GM21447 (cell line): ENCODE results near the gene LDHD.
"Not testable (repeated sequence)": the region's sequence is repeated elsewhere in the genome, so short reads cannot be mapped to it uniquely, and the experiment has no call there.

Experiments used
- ATAC-seq: cut with Tn5 transposase; IDR thresholded peaks from one replicate; pipeline ENCODE4 v1.9.1; 2021; ENCODE audit not compliant: unreplicated experiment

Gene LDHD

DNA sequence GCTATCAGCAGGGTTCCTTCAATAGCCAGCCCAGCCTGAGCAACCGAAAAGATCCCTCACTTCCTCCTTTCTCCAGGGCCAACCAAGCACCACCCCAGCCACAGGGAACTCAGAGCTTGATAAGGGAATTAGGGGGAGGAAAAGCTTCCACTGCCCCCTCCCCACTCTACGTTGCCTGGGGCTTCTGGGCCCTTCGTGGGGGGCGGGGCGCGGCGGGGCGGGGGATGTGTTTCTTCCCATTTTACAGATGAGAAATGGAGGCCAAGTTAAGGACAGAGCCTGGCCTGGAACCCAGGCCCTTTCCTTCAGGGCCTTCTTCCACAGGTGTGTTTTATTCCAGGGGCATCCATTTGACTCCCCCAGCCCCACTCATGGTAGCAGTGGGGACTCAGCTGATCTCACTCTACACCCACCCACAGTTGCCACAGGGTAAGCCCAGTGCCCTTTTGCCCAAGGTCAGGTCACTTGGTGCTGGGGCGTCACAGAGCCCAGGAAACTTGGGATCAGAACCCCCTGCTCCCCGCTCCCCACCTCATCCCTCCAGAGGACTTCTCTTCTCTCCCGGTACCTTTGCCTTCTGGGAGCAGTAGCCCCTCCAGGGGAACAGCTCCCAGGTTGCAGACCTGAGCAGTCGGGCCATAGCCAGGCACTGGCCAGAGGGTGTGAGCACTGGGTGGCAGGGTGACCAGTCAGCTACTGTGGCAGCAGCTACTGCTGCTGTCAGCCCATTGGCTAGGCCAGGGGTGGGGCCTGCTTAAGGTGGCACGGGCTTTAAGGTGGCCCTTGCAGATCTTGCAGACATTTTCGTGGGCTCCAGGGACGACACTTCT lies at the start of gene LDHD:
Gene LDHD, minus strand, starts transcription at position 700 of the 830 bp plus-strand sequence. Its CDS starts 60 bp downstream, at position 640.
- no peak for ATAC-seq

DNA sequence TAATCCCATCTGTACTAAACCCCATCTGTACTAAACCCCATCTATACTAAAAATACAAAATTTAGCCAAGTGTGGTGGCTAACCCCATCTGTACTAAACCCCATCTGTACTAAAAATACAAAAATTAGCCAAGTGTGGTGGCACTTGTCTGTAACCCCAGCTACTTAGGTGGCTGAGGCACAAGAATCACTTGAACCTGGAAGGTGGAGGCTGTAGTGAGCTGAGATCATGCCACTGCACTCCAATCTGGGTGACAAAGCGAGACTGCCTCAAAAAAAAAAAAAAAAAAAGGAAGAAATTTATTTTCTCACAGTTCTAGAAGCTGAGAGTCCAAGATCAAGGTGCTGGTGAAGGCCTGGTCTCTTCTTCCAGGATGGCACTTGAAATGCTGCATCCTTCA lies 43.8 kb upstream of the LDHD start:
- ATAC-seq, result no peak

DNA sequence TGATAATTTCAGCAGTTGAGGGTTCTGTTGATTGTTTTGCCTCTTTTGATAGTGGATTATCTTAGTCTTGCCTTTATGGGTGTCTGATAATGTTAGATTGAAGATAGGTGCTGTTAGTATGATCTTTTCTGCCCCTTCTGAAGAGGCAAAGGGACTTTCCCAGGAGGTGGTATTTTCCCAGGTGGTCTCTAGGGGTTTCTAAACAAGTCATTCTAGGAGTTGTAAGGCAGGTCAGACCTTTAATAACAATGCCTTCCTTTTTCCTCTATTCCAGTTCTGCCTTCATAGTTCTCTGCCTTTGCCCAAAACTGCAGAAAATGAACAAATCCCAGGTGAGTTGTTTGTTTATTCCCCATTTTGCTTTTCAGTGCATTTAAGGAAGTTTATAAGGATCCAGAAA lies 36.1 kb upstream of the LDHD start:
- no peak for ATAC-seq

DNA sequence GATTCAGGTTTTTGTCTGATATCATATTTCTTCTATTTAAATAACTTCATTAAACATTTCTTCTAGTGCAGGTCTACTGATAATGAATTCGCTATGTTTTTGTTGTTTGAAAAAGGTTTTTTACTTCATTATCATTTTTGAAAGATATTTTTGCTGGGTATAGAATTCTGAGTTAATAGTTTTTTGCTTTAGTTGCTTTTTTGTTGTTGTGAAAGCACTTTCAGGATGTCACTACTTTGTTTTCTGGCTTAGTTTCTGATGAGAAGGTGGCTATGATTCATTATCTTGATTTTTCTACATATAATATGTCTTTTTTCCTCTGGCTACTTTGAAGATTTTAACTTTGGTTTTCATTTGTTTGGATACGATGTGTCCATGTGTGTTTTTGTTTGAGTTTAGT lies 35.2 kb upstream of the LDHD start:
- ATAC-seq, result no peak

DNA sequence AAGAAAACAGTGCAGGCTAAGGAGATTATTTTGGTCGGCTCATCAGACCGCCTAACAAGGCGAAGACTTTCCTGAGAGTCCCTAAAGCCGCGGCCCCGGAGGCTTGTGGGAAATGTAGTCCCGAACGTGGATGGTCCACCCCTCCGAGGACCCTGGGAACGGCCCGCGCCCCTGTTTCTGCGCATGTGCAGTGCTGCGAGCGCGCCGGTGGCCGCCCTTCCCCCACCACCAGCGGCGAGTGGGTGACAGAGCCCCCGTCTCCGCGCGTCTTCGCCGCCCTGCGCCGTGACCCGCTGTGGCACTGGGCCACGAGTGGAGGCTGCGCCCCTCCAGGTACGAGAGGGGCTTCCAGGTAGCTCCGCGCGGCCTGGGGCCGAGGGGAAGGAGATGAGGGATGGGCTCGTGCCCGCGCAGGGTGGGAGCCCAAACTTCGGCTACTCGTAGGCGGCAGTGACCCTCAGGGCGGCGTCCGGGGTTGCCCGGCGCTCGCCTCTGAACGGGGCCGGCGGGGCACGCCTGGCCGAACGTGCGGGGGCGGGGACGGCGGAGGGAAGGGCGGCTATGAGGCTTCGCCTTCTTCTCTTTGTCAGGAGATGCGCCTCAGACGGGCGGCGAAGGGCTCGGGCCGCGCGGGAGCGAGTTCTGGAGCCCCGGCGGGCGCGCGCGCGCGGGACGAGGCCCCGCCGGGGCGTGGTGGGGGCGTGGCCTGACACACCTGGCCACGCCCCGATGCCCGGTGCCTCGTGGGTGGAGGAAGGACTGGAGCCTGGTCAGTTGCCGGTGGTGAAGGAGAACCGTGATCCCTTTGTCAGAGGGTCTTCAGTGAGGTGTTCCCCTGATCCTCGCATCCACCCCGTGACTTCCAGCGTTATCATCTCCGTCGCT lies 32.0 kb upstream of the LDHD start, which contains the start of gene ZFP1:
Gene ZFP1, plus strand, starts transcription at position 214 of the 885 bp plus-strand sequence. CDS start 4,428 bp downstream, outside the sequence.
- ATAC-seq, result peak; percentile 88

DNA sequence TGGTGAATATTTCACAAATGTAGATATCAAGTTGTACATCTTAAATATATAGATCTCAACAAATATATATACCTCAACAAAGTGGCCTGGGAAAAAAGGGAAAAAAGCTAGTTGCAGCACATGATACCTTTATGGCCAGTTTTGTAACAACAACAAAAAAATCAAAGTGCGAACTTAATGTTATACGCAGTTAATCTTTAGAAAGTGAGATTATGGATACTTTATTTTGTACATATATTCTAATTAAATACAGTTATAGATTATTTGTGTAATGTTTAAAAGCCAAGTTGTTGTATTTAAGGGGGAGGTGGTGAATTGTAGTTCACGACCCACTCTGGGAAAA lies 31.4 kb upstream of the LDHD start:
- ATAC-seq, result no peak

DNA sequence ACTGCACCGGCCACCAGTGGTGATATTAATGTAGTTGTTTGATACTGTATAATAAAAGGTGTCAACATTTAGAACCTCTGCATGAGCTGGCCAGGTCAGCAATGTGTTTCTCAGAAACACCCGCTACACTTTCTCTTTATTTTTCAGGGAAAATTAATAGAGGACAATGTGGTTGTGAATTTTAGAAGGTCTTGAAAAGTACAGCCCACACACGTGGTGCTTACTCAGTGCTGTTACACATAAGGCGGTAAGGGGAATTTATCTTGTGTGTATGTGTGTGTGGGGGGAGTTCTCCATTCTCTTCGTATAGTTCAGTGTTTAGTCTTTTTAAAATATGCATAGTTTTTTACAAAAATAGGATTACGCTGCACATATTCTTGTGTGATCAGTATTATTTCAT lies 27.4 kb upstream of the LDHD start:
- no peak for ATAC-seq

DNA sequence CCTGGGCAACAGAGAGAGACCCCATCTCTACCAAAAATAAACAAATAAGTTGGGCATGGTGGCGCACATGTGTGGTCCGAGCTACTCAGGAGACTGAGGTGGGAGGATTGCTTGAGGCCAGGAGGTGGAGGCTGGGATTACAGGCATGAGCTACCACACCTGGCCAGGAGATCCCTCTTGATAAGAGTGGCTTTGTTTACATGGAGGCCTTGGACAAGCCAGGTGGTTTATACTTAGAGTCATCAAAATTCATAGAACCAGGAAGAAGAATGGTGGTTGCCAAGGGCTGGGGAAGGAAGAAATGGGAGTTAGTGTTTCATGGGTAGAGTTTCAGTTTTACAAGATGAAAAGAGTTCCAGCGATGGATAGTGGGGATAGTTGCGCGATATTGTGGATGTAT lies 22.9 kb upstream of the LDHD start:
- no peak for ATAC-seq

DNA sequence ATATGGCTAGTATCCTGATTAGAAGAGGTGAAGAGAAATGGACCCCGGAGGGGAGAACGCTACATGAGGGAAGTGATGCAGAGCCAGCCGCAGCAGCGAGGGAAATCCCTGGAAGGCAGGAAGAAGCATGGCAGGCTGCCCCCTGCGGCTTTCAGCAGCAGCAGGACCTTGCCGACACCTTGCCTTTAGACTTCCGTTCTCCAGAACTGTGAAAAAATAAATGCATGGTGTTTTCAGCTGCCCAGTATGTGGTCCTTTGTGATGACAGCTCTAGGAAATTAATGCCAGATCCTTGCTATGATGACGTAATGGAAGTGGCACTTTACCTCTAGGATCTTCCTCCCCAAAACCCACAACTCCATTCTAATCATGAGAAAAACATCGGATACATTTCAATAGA lies 22.1 kb upstream of the LDHD start:
- no peak for ATAC-seq

DNA sequence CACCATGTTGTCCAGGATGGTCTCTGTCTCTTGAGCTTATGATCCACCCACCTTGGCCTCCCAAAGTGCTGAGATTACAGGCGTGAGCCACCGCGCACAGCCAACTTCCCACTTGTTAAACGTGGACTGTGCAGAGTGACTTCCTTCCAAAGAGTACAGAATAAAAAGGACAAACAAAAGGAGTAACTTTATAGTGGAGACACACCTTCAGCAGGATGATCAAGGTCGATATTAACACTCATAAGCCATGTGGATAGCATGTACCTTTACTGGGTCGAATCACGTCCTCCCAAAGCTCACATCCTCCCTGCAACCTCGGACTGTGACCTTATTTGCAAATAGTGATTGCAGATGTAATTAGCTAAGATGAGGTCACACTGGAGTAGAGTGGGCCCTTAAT lies 21.7 kb upstream of the LDHD start:
- ATAC-seq, result no peak

DNA sequence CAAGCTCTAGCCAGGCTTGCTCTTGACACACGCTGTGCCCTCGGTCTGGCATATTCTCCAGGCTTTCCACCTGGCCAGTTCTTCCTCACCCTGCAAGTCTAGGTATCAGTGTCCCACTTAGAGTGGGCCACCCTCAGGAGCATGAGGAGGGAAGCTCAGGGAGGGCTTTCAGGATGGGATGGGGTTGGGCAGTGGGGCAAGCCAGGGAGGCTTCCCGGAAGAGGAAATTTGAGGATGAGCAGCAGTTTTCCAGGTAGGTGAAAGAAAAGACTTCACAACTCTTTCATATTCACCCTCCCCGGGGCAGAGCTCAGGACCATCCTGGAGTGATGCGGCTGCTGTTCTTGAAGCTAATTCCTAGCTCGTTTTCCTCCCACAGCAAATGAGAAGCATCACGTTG lies 14.5 kb upstream of the LDHD start:
- ATAC-seq, result no peak

DNA sequence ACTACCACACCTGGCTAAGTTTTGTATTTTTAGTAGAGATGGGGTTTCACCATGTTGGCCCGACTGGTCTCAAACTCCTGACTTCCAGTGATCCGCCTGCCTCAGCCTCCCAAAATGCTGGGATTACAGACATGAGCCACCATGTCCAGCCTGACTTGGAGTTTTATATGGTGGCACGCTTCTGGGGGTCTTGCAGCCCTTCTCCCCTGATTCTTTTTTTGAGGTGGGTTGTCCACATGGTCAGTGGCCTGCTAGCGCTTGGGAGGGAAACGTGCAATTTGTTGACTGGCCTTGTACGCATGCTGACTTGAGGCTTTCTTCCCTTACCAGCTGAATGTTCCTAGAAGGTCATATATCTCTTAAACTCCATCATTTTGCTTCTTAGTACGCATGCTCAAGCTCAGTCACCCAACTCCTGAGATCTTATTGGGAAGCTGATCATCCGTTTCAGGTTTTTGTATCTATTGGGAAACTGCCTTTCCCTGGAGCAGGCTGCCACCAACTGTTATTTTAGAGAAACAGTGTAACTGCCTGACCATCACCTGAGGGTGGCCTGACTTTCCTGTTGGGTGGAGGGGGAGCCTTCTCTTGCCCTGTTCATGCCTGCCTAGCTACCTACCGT lies 13.7 kb upstream of the LDHD start:
- ATAC-seq, result no peak

DNA sequence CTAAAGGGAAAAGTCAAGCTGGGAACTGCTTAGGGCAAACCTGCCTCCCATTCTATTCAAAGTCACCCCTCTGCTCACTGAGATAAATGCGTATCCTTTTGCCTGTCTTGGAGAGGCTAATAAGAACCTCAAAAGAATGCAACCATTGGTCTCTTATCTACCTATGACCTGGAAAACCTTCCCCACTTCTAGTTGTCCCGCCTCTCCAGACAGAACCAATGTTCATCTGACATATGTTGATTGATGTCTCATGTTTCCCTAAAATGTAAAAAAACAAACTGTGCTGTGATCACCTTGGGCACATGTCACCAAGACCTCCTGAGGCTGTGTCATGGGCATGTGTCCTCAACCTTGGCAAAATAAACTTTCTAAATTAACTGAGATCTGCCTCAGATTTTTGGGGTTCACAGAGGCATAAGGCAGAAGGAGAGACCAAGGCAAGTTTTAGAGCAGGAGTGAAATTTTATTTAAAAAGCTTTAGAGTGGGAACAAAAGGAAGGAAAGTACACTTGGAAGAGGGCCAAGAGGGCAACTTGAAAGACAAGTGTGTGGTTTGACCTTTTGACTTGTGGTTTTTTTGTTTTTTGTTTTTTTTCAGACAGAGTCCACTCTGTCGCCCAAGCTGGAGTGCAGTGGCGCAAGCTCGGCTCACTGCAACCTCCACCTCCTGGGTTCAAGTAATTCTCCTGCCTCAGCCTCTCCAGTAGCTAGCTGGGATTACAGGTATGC lies 13.0 kb upstream of the LDHD start:
- ATAC-seq, result not testable (repeated sequence)

DNA sequence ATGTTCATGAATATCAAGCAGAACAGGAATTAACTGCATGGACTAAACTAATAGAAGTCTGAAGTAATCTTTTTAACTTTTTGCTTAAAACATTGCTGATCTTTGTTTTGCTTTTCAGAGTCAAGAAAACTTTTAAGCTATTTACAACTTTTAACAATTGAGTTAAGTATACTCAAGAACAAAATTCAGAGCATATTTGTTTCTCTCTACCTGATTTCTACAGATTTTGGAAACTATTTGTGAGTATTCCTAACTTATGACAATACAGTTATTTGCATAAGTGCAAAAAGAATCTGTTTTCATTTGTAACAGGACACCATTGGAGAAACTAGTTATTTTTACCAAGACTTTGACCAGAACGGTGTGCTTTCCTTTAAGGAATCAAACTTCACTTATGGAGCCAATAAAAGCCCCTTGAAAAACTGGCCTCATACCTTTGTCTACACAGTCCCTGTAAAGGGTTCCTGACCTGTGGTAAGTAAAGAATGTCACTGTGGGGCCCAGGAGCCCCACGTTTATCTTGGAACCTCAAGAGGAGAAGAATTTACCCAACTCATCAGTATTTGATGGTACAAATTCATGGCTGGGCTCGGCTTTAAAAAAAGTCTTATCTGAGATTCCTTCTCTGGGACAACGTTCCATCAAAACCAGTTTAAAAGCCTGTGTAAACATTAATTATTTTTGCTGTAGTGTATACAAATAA lies 11.3 kb upstream of the LDHD start:
- no peak for ATAC-seq

DNA sequence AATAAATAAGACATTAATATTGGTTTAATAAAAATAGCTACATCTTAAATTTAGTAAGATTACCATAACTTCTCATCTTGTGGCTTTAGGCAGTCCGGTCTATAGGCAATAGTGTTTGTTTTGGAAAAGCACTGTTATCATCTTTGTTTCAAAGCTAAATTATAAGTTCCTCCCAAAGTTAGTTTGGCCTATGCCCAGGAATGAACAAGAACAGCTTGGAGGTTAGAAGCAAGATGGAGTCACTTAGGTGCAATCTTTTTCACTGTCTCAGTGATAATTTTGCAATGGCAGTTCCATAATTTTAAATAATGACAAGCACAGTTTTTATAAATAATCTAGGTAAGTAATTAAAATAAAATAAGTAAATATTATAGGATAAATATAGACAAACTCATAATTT lies 6.0 kb upstream of the LDHD start:
- no peak for ATAC-seq

DNA sequence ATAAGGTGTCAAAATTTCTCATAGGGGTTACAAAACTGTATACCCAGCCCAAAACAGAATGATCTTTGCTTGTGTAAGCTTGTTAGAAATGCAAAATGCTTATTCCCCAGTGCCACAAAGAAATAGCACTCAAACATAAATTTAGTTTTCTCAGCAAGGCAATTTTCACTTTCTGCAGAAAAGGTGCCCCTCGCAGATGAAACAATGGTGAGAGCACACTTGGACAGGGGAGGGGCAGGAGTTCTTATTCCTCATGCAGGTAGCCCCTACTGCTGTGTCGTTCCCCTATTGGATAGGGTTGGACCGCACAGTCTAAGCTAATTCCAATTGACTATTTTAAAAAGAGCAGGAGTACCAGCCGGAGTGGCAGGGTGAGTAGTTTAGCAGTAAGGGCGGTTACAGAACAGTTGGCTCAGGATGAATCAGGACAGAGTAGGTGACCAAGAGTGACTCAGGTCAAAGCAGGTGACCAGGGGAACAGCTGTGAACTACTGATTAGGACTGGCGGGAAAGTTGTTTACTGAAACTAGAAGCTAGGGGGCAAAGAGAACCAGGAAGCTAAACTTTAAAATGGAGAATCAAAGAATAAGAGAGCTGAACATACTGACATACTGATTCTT lies 5.5 kb upstream of the LDHD start:
- ATAC-seq, result no peak

DNA sequence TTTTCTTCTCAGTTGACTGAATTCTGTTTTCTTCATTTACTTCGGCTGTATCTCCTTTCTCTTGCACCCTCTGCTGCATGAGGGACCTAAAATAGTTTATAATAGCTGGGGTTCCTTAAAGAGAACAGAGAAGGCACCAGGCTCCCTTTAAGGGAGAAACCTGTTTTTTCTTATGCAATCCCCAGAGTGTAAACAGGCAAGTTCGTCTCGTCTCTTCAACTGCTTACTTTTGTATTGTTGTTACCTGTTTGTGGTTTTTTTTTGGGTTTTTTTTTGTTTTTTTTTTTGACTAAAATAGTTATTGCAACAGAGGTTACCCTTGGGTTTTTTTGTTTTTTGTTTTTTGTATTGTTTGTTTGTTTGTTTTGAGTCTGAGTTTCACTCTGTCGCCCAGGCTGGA lies 3.7 kb upstream of the LDHD start:
- ATAC-seq, result no peak

DNA sequence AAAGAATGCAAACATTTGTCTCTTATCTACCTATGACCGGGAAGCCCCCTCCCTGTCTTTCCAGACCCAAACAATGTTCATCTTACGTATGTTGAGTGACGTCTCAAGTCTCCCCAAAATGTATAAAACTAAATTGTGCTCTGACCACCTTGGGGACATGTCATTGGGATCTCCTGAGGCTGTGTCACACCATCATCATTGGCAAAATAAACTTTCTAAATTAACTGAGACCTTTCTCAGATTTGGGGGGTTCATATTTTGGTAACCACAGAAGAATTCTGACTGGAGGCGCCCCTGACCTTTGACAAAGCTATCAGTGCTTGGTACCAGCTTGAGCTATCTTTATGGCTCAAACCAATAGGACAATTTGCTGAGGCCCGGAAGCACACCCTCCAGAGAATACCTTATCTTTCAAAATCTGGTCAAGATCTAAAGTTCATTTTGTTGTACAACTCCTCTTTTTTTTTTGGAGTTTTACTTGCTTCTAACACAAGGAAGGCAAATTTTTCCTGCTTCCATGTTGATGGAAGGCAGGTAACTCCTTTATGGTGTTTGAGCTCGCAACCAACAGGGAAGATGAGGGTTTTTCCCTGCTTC lies 2.5 kb upstream of the LDHD start:
- no peak for ATAC-seq

DNA sequence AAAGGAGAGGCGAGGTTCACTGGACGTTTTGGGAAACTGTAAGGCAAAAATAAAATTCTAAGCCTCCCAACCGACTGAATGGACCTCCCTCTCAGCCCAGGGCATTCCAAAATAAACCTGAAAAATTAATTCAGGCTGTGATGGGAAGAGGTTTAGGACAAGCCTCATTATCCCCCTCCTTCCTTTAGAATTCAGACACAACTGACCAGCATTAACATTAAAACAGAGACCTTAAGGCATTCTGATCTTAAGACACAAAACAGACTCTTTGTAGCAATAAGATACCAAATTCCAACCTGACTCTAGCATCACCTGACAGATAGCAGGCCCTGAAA lies 298 bp upstream of the LDHD start:
- no peak for ATAC-seq
